Neuronal stem cell (in vitro differentiated cells): ENCODE measurements around the gene MAPK10.
"Not testable (repeated sequence)": the region's sequence is repeated elsewhere in the genome, so short reads cannot be mapped to it uniquely, and the experiment has no call there.

Experiments
- DNase-seq: peaks from one replicate; pipeline ENCODE4 v3.0.0-alpha.2; 2013; ENCODE audit warnings: low spot score
- H2AFZ ChIP-seq: one replicate; pipeline ENCODE4 v1.6.1; 2013; ENCODE audit warnings: mild to moderate bottlenecking, low read length, inconsistent platforms
- H2AK5ac ChIP-seq: 2 replicates; pipeline ENCODE4 v1.6.1; 2013; ENCODE audit warnings: low read depth, mild to moderate bottlenecking, inconsistent platforms, low read length, moderate library complexity, mixed read lengths
- H2BK120ac ChIP-seq: 2 replicates; pipeline ENCODE4 v1.6.1; 2013; ENCODE audit warnings: low read depth, mild to moderate bottlenecking, inconsistent platforms, low read length, moderate library complexity, mixed read lengths
- H2BK12ac ChIP-seq: one replicate; pipeline ENCODE4 v1.6.1; 2013; ENCODE audit warnings: low read length, inconsistent platforms
- H2BK15ac ChIP-seq: 2 replicates; pipeline ENCODE4 v1.6.1; 2013; ENCODE audit warnings: mild to moderate bottlenecking, low read length, inconsistent platforms, mixed read lengths
- H2BK5ac ChIP-seq: one replicate; pipeline ENCODE4 v1.6.1; 2013; ENCODE audit warnings: inconsistent platforms, mild to moderate bottlenecking, low read length, moderate library complexity
- H3K14ac ChIP-seq: one replicate; pipeline ENCODE4 v1.6.1; 2013; ENCODE audit warnings: low read length, inconsistent platforms
- H3K18ac ChIP-seq: 2 replicates; pipeline ENCODE4 v1.6.1; 2013; ENCODE audit warnings: low read length, inconsistent platforms
- H3K23ac ChIP-seq: 2 replicates; pipeline ENCODE4 v1.6.1; 2013; ENCODE audit warnings: low read depth, mild to moderate bottlenecking, mixed read lengths, low read length, inconsistent platforms; ENCODE audit not compliant: poor library complexity
- H3K27ac ChIP-seq: replicated peaks from 3 replicates; pipeline ENCODE4 v1.5.1; 2013; ENCODE audit warnings: low read length, inconsistent platforms
- H3K27me3 ChIP-seq, 3 experiments: 2 replicates each; pipeline ENCODE4 v1.6.1; 2013; ENCODE audit warnings: low read length in 3 of 3, mild to moderate bottlenecking in 2 of 3, inconsistent platforms in 1 of 3, low read depth in 1 of 3, mixed read lengths in 1 of 3, moderate library complexity in 1 of 3; ENCODE audit not compliant: control insufficient read depth in 3 of 3, insufficient read depth in 3 of 3
- H3K36me3 ChIP-seq, 2 donors: replicated peaks in 1 of 2; 2 replicates each; pipeline ENCODE4 v1.6.1; 2013; ENCODE audit warnings: low read length in 2 of 2; ENCODE audit not compliant: control insufficient read depth in 2 of 2, insufficient read depth in 2 of 2
- H3K4ac ChIP-seq: 2 replicates; pipeline ENCODE4 v1.6.1; 2013; ENCODE audit warnings: inconsistent platforms, mild to moderate bottlenecking, low read length, moderate library complexity
- H3K4me1 ChIP-seq, 2 donors: 1 replicate in 1 of 2; 2 replicates in 1 of 2; pipeline ENCODE4 v1.6.1; 2013; ENCODE audit warnings: low read length in 2 of 2, low read depth in 1 of 2; ENCODE audit not compliant: control insufficient read depth in 2 of 2, insufficient read depth in 1 of 2
- H3K4me2 ChIP-seq: one replicate; pipeline ENCODE4 v1.6.1; 2013; ENCODE audit warnings: mild to moderate bottlenecking, low read length, inconsistent platforms; ENCODE audit not compliant: insufficient read depth, poor library complexity, severe bottlenecking
- H3K4me3 ChIP-seq, 2 donors: 2 replicates each; pipeline ENCODE4 v1.5.1; 2013; ENCODE audit warnings: low read length in 2 of 2, mild to moderate bottlenecking in 2 of 2, inconsistent platforms in 1 of 2, moderate library complexity in 1 of 2
- H3K79me1 ChIP-seq: one replicate; pipeline ENCODE4 v1.6.1; 2013; ENCODE audit warnings: low read depth, mild to moderate bottlenecking, inconsistent platforms, low read length, moderate library complexity
- H3K9ac ChIP-seq: one replicate; pipeline ENCODE4 v1.6.1; 2013; ENCODE audit warnings: mild to moderate bottlenecking, low read depth, low read length, inconsistent platforms; ENCODE audit not compliant: poor library complexity
- H3K9me3 ChIP-seq, 2 donors: replicated peaks in 1 of 2; 2 replicates each; pipeline versions ENCODE3 to v1.6.1; 2013; ENCODE audit warnings: low read length in 2 of 2, mild to moderate bottlenecking in 2 of 2, inconsistent platforms in 1 of 2, low read depth in 1 of 2, mixed read lengths in 1 of 2, moderate library complexity in 1 of 2; ENCODE audit not compliant: control insufficient read depth in 2 of 2, insufficient read depth in 1 of 2
- H4K8ac ChIP-seq: one replicate; pipeline ENCODE4 v1.6.1; 2013; ENCODE audit warnings: low read depth, mild to moderate bottlenecking, inconsistent platforms, low read length, moderate library complexity
- H4K91ac ChIP-seq: one replicate; pipeline ENCODE4 v1.6.1; 2013; ENCODE audit warnings: low read length, low read depth, mild to moderate bottlenecking, inconsistent platforms; ENCODE audit not compliant: poor library complexity
- WGBS, 2 donors: extraction: QIAGEN DNeasy Blood & Tissue Kit; methylation state at CpG; one replicate each; pipeline ENCODE4 v1.1.7; 2013; ENCODE audit warnings: missing lambda C conversion rate in 2 of 2, mixed read lengths in 1 of 2; ENCODE audit not compliant: insufficient read length in 2 of 2, insufficient replicate concordance in 1 of 2; ENCODE audit errors: extremely low coverage in 2 of 2; 5-methylcytosine and 5-hydroxymethylcytosine counted together

Gene MAPK10

GRCh38 chr4:86330411-86330810, 29.4 kb downstream of the MAPK10 start:
- not testable (repeated sequence) for H3K18ac ChIP-seq, H2AFZ ChIP-seq, H2BK120ac ChIP-seq, H3K14ac ChIP-seq, H3K4me2 ChIP-seq, H3K79me1 ChIP-seq, H3K4me3 ChIP-seq, H3K4ac ChIP-seq, H3K4me1 ChIP-seq, H2BK15ac ChIP-seq, DNase-seq, H3K27ac ChIP-seq, H4K8ac ChIP-seq, H2BK12ac ChIP-seq, H3K23ac ChIP-seq, H3K27me3 ChIP-seq, H3K9ac ChIP-seq, H4K91ac ChIP-seq, H2BK5ac ChIP-seq, H2AK5ac ChIP-seq
- no CpG with 5 or more reads among the region's 5 CpGs for WGBS, 2 donors
- peaks cover 2 to 82% of the 10 kb centered on the region in 2 donors for H3K36me3 ChIP-seq
- H3K9me3 ChIP-seq, result peaks cover 0 to 22% of the 10 kb centered on the region in 2 donors

DNA sequence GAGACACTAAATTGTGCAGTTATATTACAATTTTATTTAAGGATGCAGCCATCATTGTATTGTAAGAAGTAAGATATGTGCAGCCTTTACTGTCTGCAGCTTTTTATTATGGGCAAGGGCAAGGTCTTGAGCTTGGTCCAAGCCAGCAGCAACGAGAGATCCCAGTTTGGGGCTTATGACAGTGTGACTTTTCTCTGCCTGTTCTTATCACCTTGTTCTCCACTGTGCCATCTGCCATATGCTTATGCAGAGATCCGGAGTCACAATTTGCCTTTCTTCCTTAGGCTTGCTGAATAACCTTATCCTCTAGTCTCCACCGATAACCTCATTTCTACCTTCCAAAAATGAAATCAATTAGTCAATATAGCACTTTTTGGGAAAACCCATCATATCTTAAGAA, 30.4 kb downstream of the MAPK10 start:
- H3K79me1 ChIP-seq, result no peaks in the 10 kb centered on the region
- no peak overlapping the region for H2BK15ac ChIP-seq
- H3K23ac ChIP-seq, result no peak overlapping the region
- no peak overlapping the region for H3K18ac ChIP-seq
- no peaks in the 10 kb centered on the region for H3K27me3 ChIP-seq
- no peak overlapping the region for H4K8ac ChIP-seq
- peaks cover 0 to 2% of the 10 kb centered on the region in 2 donors for H3K4me1 ChIP-seq
- H2AFZ ChIP-seq, result no peak overlapping the region
- H2BK5ac ChIP-seq, result no peak overlapping the region
- H3K4me3 ChIP-seq, result no peak overlapping the region
- no peak overlapping the region for H2BK12ac ChIP-seq
- H3K4me2 ChIP-seq, result no peak overlapping the region
- no peak overlapping the region for H3K4ac ChIP-seq
- peaks cover 2 to 78% of the 10 kb centered on the region in 2 donors for H3K36me3 ChIP-seq
- no peak overlapping the region for H3K9ac ChIP-seq
- no peak overlapping the region for H2BK120ac ChIP-seq
- DNase-seq, result no peak
- H2AK5ac ChIP-seq, result no peak overlapping the region
- H3K14ac ChIP-seq, result no peak overlapping the region
- no peak overlapping the region for H3K27ac ChIP-seq
- no peak overlapping the region for H4K91ac ChIP-seq
- WGBS, 2 donors, result no CpG with 5 or more reads among the region's 3 CpGs
- H3K9me3 ChIP-seq, result peaks cover 0 to 17% of the 10 kb centered on the region in 2 donors

GRCh38 chr4:86326400-86326799, 33.5 kb downstream of the MAPK10 start:
- no peak overlapping the region for H3K14ac ChIP-seq
- no peak overlapping the region for H3K23ac ChIP-seq
- no peaks in the 10 kb centered on the region for H3K79me1 ChIP-seq
- no peak overlapping the region for H2AK5ac ChIP-seq
- no peak overlapping the region for H3K4ac ChIP-seq
- H4K91ac ChIP-seq, result no peak overlapping the region
- no peak for DNase-seq
- no peaks in the 10 kb centered on the region for H3K27me3 ChIP-seq
- no peaks in the 10 kb centered on the region for H3K4me1 ChIP-seq
- H3K9me3 ChIP-seq, result peaks cover 0 to 28% of the 10 kb centered on the region in 2 donors
- H2BK12ac ChIP-seq, result no peak overlapping the region
- no peak overlapping the region for H3K4me2 ChIP-seq
- H3K9ac ChIP-seq, result no peak overlapping the region
- no peak overlapping the region for H2BK120ac ChIP-seq
- peaks cover 2 to 70% of the 10 kb centered on the region in 2 donors for H3K36me3 ChIP-seq
- no peak overlapping the region for H3K4me3 ChIP-seq
- H3K18ac ChIP-seq, result no peak overlapping the region
- H2AFZ ChIP-seq, result no peak overlapping the region
- H2BK5ac ChIP-seq, result no peak overlapping the region
- no peak overlapping the region for H3K27ac ChIP-seq
- no peak overlapping the region for H2BK15ac ChIP-seq
- no peak overlapping the region for H4K8ac ChIP-seq

DNA sequence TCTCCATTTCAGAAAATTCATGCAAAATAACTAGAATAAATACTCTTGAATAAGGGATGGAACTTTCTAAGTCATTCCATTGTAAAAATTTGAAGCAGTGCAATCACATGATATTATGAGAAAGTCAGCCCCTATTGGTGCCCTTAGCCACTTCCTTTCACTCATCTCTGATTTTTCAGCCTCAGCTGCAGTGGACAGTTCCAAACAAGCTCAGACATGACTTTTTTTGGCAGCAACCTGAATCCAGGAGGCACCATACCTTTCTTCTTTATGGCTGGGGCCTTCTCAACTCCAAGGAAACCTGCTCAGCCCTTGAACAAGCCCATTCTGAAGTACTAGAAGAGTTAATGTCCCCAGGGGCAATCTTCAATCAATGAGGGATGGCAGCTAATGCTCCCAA, 40.5 kb downstream of the MAPK10 start:
- H3K9me3 ChIP-seq, result peaks cover 0 to 36% of the 10 kb centered on the region in 2 donors
- no peak overlapping the region for H2BK120ac ChIP-seq
- no peak overlapping the region for H3K4me3 ChIP-seq
- no peak overlapping the region for H3K23ac ChIP-seq
- H4K91ac ChIP-seq, result no peak overlapping the region
- no peak overlapping the region for H2AK5ac ChIP-seq
- H4K8ac ChIP-seq, result no peak overlapping the region
- H3K4me1 ChIP-seq, result no peaks in the 10 kb centered on the region
- H2BK5ac ChIP-seq, result no peak overlapping the region
- peaks cover 4% of the 10 kb centered on the region for H3K79me1 ChIP-seq
- H3K4me2 ChIP-seq, result no peak overlapping the region
- no peak for DNase-seq
- H3K14ac ChIP-seq, result no peak overlapping the region
- H2AFZ ChIP-seq, result no peak overlapping the region
- no peak overlapping the region for H3K27ac ChIP-seq
- H2BK15ac ChIP-seq, result no peak overlapping the region
- H3K18ac ChIP-seq, result no peak overlapping the region
- no peak overlapping the region for H3K4ac ChIP-seq
- H3K36me3 ChIP-seq, result peaks cover 3 to 77% of the 10 kb centered on the region in 2 donors
- H2BK12ac ChIP-seq, result no peak overlapping the region
- no peak overlapping the region for H3K9ac ChIP-seq
- no peaks in the 10 kb centered on the region for H3K27me3 ChIP-seq
